ENCODE data around the gene WDR45B. TPM values are rescaled to one million over a fixed set of nuclear protein-coding genes. Genes with fewer than 3 reads are reported as not detected.

The WDR45B gene
- total RNA-seq, 1 donor from 2014 or later = 41.4 TPM

- Histone ChIP-seq H3K27ac (replicated peaks) (no peak overlapping the region), H3K27me3 (ENCODE audit: low read depth) (no peaks in the 10 kb centered on the region), H3K9me3 (replicated peaks) (no peaks in the 10 kb centered on the region), H3K4me1 (peaks cover 39% of the 10 kb centered on the region), H3K4me3 (no peak overlapping the region), H3K36me3 (no peaks in the 10 kb centered on the region)
- TF ChIP-seq CTCF (IDR thresholded peaks at IDR 0.05; ENCODE audit: borderline replicate concordance) = no peak
- no peak for DNase-seq
- intact Hi-C loops (cut with micrococcal nuclease) = no loop called here
Observed at GRCh38 chr17:82649501-82650261, 1.4 kb upstream of the WDR45B start.

GRCh38 chr17:82648742-82649331 is 593 bp upstream of the WDR45B start:
- no peak for TF ChIP-seq CTCF (IDR thresholded peaks at IDR 0.05; ENCODE audit: borderline replicate concordance)
- Histone ChIP-seq H3K4me1 (peaks cover 30% of the 10 kb centered on the region), H3K36me3 (peaks cover 7% of the 10 kb centered on the region), H3K9me3 (replicated peaks) (no peaks in the 10 kb centered on the region), H3K27ac (replicated peaks) (peak overlapping the region; percentile 83), H3K4me3 (peak overlapping the region; percentile 95), H3K27me3 (ENCODE audit: low read depth) (no peaks in the 10 kb centered on the region)
- peak; percentile 55 for DNase-seq
- intact Hi-C loops (cut with micrococcal nuclease) = no loop called here

GRCh38 chr17:82647593-82648164 is 565 bp downstream of the WDR45B start:
- no peak for TF ChIP-seq CTCF (IDR thresholded peaks at IDR 0.05; ENCODE audit: borderline replicate concordance)
- intact Hi-C loops (cut with micrococcal nuclease) = no loop called here

GRCh38 chr17:82645516-82645915 is 2.7 kb downstream of the WDR45B start:
- no peak overlapping the region for H3K4me3 ChIP-seq
- intact Hi-C loops (cut with micrococcal nuclease) = no loop called here
- no peaks in the 10 kb centered on the region for H3K27me3 ChIP-seq (ENCODE audit: low read depth)
- no peak for TF ChIP-seq CTCF (IDR thresholded peaks at IDR 0.05; ENCODE audit: borderline replicate concordance)
- H3K4me1 ChIP-seq = peaks cover 30% of the 10 kb centered on the region
- peaks cover 40% of the 10 kb centered on the region for H3K36me3 ChIP-seq
- H3K9me3 ChIP-seq (replicated peaks) = no peaks in the 10 kb centered on the region
- H3K27ac ChIP-seq (replicated peaks) = no peak overlapping the region
- DNase-seq = no peak

More at GRCh38 chr17:82647593-82648164, 565 bp downstream of the WDR45B start:
- no peak for DNase-seq
- peak overlapping the region; percentile 95 for H3K4me3 ChIP-seq
- peak overlapping the region; percentile 94 for H3K27ac ChIP-seq (replicated peaks)
- peaks cover 30% of the 10 kb centered on the region for H3K4me1 ChIP-seq
- no peaks in the 10 kb centered on the region for H3K27me3 ChIP-seq (ENCODE audit: low read depth)
- H3K36me3 ChIP-seq = peaks cover 18% of the 10 kb centered on the region
- H3K9me3 ChIP-seq (replicated peaks) = no peaks in the 10 kb centered on the region

GRCh38 chr17:82644148-82644547 is 4.1 kb downstream of the WDR45B start:
- Histone ChIP-seq H3K9me3 (replicated peaks) (no peaks in the 10 kb centered on the region), H3K27ac (replicated peaks) (no peak overlapping the region), H3K27me3 (ENCODE audit: low read depth) (no peaks in the 10 kb centered on the region), H3K4me3 (no peak overlapping the region), H3K4me1 (peaks cover 30% of the 10 kb centered on the region), H3K36me3 (peaks cover 51% of the 10 kb centered on the region)
- DNase-seq = no peak
- no peak for TF ChIP-seq CTCF (IDR thresholded peaks at IDR 0.05; ENCODE audit: borderline replicate concordance)
- intact Hi-C loops (cut with micrococcal nuclease) = no loop called here
